Spleen (tissue), 11 donors: ENCODE data around the gene FNBP1. TPM values are rescaled to one million over a fixed set of nuclear protein-coding genes. Genes with fewer than 3 reads are reported as not detected.

Experiments
- DNase-seq: peaks from one replicate; pipeline ENCODE4 v3.0.0-alpha.2; 2020
- H3K27ac ChIP-seq, 8 donors: fragments of 200-600 bp; sonication (generic) in 7 of 8; 1 replicate in 4 of 8; 2 replicates in 4 of 8; pipeline versions ENCODE4 v1.5.0 to v1.8.0; 2016 to 2021; ENCODE audit warnings: inconsistent platforms in 4 of 8, mild to moderate bottlenecking in 4 of 8, moderate library complexity in 1 of 8
- H3K27me3 ChIP-seq, 7 donors: fragments of 200-600 bp; sonication (generic) in 6 of 7; replicated peaks in 1 of 7; 1 replicate in 4 of 7; 2 replicates in 3 of 7; pipeline versions ENCODE4 v1.5.0 to v1.8.0; 2016 to 2021; ENCODE audit warnings: inconsistent platforms in 3 of 7, mild to moderate bottlenecking in 1 of 7
- H3K36me3 ChIP-seq, 6 donors: fragments of 200-600 bp; sonication (generic) in 5 of 6; 1 replicate in 4 of 6; 2 replicates in 2 of 6; pipeline versions ENCODE4 v1.5.0 to v1.8.0; 2016 to 2021; ENCODE audit warnings: inconsistent platforms in 2 of 6
- H3K4me1 ChIP-seq, 6 donors: fragments of 200-600 bp; sonication (generic) in 5 of 6; 1 replicate in 3 of 6; 2 replicates in 3 of 6; pipeline versions ENCODE4 v1.5.0 to v1.8.0; 2016 to 2021; ENCODE audit warnings: inconsistent platforms in 3 of 6
- H3K4me3 ChIP-seq, 8 donors: fragments of 200-600 bp; sonication (generic) in 7 of 8; 1 replicate in 4 of 8; 2 replicates in 4 of 8; pipeline versions ENCODE4 v1.5.0 to v1.8.0; 2016 to 2021; ENCODE audit warnings: inconsistent platforms in 4 of 8, mild to moderate bottlenecking in 4 of 8, moderate library complexity in 2 of 8
- H3K9me3 ChIP-seq, 8 donors: fragments of 200-600 bp; sonication (generic) in 7 of 8; 1 replicate in 4 of 8; 2 replicates in 4 of 8; pipeline versions ENCODE4 v1.5.0 to v1.8.0; 2016 to 2021; ENCODE audit warnings: inconsistent platforms in 4 of 8
- POLR2A ChIP-seq, 3 donors: fragments of 450-650 bp; IDR thresholded peaks; one replicate each; pipeline ENCODE4 v1.5.1; 2017; ENCODE audit warnings: antibody characterized with exemption in 3 of 3, mild to moderate bottlenecking in 1 of 3
- POLR2AphosphoS5 ChIP-seq, 3 donors: sonication (generic); formaldehyde crosslinking; IDR thresholded peaks; one replicate each; pipeline ENCODE4 v1.5.1; 2017; ENCODE audit warnings: antibody characterized with exemption in 3 of 3
- WGBS, 5 donors: extraction: QIAGEN DNeasy Blood & Tissue Kit in 3 of 5; methylation state at CpG; one replicate each; pipeline versions ENCODE4 v1.1.5 to v1.1.7; 2013 to 2018; 5-methylcytosine and 5-hydroxymethylcytosine counted together
- intact Hi-C: fragments of 100-400 bp; cut with DNase I; formaldehyde crosslinking; loops from one replicate; pipeline ENCODE4 v1.15.0; 2023; ENCODE audit warnings: low total_unique reads
- polyA plus RNA-seq, 3 donors: library from polyadenylated mRNA; stranded (reverse); fragments of 200-250 nt; gene quantifications; one replicate each; pipeline ENCODE4 v1.2.1, GENCODE V29; 2013
- total RNA-seq, 7 donors: library from RNA; depleted of rRNA in 3 of 7; stranded (reverse); fragments of >200 nt in 3 of 7; fragmentation: NEBNext Ultra II Directional in 4 of 7; extraction: Animal tissue kit (Norgen Biotek cat#: 25700) in 4 of 7; gene quantifications; one replicate each; pipeline versions ENCODE4 v1.1.0 to v1.2.1, GENCODE V29; 2016 to 2021
- TF ChIP-seq, protein P1 (sequence below), 11 experiments: fragments of 200-600 bp in 7 of 11; fragments of 450-650 bp in 4 of 11; sonication (generic) in 4 of 11; IDR thresholded peaks in 8 of 11; conservative IDR thresholded peaks in 3 of 11; 1 replicate in 7 of 11; 2 replicates in 4 of 11; pipeline versions ENCODE4 v1.4.0 to v1.8.0; 2016 to 2021; ENCODE audit warnings: antibody characterized with exemption in 11 of 11, inconsistent platforms in 4 of 11, mild to moderate bottlenecking in 1 of 11
- donor health status: healthy with polysubstance abuse.
- donor health status: DM: no; HTN: no; CAD: no; lungs with moderate emphysema.
- donor health status: DM: no; HTN: no; CAD: no.
- donor health status: Bipolar disorder and iron deficiency.
- donor health status: healthy.
- donor health status: DM: no; HTN: no; CAD: no.
- donor health status: DM: yes; HTN: yes; CAD: no.

FNBP1 gene
- total and polyA plus RNA-seq, 10 donors: 40.6 to 156 (median 146) TPM

DNA sequence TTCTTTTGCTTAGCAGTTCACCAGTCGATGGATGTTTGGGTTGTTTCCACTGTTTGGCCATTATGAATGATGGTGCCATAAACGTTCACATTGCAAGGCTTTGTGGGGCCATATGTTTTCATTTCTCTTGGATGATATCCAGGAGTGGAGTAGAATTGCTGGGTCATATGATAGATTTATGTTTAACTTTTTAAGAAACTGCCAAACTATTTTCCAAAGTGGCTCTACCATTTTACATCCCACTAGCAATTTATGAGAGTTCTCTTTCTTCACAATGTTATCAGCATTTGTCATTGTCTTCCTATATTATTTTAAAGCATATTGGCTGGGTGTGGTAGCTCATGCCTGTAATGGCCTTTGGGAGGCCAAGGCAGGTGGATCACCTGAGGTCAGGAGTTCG is 15.9 kb upstream of the FNBP1 start:
- no peaks in the 10 kb centered on the region for H3K27me3 ChIP-seq
- no peak for DNase-seq
- intact Hi-C loops: no loop called here
- no peak overlapping the region for H3K27ac ChIP-seq
- no peak overlapping the region for H3K4me3 ChIP-seq
- peaks cover 21 to 82% (median 36%) of the 10 kb centered on the region in 6 donors for H3K4me1 ChIP-seq
- peaks cover 0 to 28% (median 7%) of the 10 kb centered on the region in 6 donors for H3K36me3 ChIP-seq
- TF ChIP-seq, protein P1, sequence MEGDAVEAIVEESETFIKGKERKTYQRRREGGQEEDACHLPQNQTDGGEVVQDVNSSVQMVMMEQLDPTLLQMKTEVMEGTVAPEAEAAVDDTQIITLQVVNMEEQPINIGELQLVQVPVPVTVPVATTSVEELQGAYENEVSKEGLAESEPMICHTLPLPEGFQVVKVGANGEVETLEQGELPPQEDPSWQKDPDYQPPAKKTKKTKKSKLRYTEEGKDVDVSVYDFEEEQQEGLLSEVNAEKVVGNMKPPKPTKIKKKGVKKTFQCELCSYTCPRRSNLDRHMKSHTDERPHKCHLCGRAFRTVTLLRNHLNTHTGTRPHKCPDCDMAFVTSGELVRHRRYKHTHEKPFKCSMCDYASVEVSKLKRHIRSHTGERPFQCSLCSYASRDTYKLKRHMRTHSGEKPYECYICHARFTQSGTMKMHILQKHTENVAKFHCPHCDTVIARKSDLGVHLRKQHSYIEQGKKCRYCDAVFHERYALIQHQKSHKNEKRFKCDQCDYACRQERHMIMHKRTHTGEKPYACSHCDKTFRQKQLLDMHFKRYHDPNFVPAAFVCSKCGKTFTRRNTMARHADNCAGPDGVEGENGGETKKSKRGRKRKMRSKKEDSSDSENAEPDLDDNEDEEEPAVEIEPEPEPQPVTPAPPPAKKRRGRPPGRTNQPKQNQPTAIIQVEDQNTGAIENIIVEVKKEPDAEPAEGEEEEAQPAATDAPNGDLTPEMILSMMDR (IDR thresholded peaks at IDR 0.05 in 8 of 11, conservative IDR thresholded peaks at IDR 0.05 in 3 of 11): no peak
- TF ChIP-seq POLR2AphosphoS5 (IDR thresholded peaks at IDR 0.05) (no peak), POLR2A (IDR thresholded peaks at IDR 0.05) (no peak)
- 59 to 67% (median 60%) methylated on average over 3 of the region's 3 CpGs for WGBS, 5 donors
- H3K9me3 ChIP-seq: no peaks in the 10 kb centered on the region

DNA sequence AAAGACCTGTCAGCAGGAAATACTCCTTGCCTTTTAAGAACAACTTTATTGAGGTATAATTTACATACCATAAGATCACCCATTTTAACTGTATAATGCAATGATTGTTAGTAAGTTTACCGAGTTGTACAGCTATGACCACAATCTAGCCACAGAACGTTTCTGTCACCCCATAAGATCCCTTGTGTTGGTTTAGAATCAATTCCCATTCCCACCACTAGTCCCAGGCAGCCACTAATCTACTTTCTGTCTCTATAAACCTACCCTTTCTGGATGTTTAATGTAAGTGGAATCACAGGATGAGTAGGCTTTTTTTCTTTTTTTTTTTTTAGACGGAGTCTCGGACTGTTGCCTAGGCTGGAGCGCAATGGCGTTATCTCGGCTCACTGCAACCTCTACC is 15.2 kb upstream of the FNBP1 start:
- no peaks in the 10 kb centered on the region for H3K9me3 ChIP-seq
- H3K27ac ChIP-seq: no peak overlapping the region
- peaks cover 0 to 28% (median 7%) of the 10 kb centered on the region in 6 donors for H3K36me3 ChIP-seq
- peaks cover 23 to 81% (median 38%) of the 10 kb centered on the region in 6 donors for H3K4me1 ChIP-seq
- no peak for DNase-seq
- WGBS, 5 donors: 80 to 85% (median 81%) methylated on average over 7 of the region's 7 CpGs
- TF ChIP-seq, protein P1 (IDR thresholded peaks at IDR 0.05 in 8 of 11, conservative IDR thresholded peaks at IDR 0.05 in 3 of 11): peak in 1 of 11 experiments; percentile 10
- TF ChIP-seq POLR2A (IDR thresholded peaks at IDR 0.05): no peak
- intact Hi-C loops: no loop called here
- no peaks in the 10 kb centered on the region for H3K27me3 ChIP-seq
- H3K4me3 ChIP-seq: no peak overlapping the region

DNA sequence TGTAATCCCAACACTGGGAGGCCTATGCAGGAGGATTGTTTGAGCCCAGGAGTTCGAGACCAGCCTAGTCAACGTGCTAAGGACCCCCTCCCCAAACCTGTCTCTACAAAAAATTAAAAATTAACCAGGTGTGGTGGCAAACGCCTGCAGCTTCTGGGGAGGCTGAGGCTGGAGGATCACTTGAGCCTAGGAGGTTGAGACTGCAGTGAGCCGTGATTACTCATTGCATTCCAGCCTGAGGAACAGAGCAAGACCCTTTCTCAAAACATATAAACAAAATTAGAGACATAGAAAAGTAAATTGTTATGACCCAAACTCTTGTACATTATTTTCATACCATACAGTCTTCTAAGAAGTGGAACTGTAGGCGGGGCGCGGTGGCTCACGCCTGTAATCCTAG is 11.8 kb upstream of the FNBP1 start:
- intact Hi-C loops: no loop called here
- H3K27ac ChIP-seq: peak overlapping the region in 4 of 8 donors; percentile 88 to 96 (median 95)
- peak overlapping the region in 7 of 8 donors; percentile 84 to 98 (median 95) for H3K4me3 ChIP-seq
- H3K9me3 ChIP-seq: no peaks in the 10 kb centered on the region
- peaks cover 0 to 23% (median 7%) of the 10 kb centered on the region in 6 donors for H3K36me3 ChIP-seq
- 79 to 87% (median 83%) methylated on average over 8 of the region's 8 CpGs for WGBS, 5 donors
- peaks cover 24 to 86% (median 40%) of the 10 kb centered on the region in 6 donors for H3K4me1 ChIP-seq
- TF ChIP-seq, protein P1 (IDR thresholded peaks at IDR 0.05 in 8 of 11, conservative IDR thresholded peaks at IDR 0.05 in 3 of 11): no peak
- TF ChIP-seq POLR2AphosphoS5 (IDR thresholded peaks at IDR 0.05) (no peak), POLR2A (IDR thresholded peaks at IDR 0.05) (no peak)
- no peak for DNase-seq
- no peaks in the 10 kb centered on the region for H3K27me3 ChIP-seq

DNA sequence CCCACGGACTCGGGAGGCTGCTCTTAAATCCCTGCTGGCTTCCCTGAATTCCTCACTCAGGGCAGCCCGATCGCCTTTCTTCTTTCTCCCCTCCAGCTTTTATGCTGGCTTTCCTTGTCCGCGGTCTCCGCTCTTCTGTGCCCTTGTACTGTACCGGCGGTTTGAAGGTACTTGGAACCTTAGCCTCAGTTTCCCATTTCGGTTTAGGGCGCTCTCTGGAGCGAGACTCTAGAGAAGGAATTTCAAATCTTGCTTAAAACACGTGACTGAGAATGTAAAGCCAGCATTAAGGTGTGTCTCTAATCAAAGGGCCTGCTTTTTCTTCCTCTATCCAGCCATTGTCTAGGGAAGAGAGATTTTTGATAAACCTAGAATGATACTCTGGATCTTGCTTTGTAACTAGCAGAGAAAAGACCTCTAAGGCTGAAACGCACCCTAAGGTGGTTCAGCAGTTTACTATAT is 11.4 kb upstream of the FNBP1 start:
- WGBS, 5 donors: 5 to 9% (median 5%) methylated on average over 14 of the region's 14 CpGs
- TF ChIP-seq, protein P1 (IDR thresholded peaks at IDR 0.05 in 8 of 11, conservative IDR thresholded peaks at IDR 0.05 in 3 of 11): no peak
- TF ChIP-seq POLR2AphosphoS5 (IDR thresholded peaks at IDR 0.05): no peak
- TF ChIP-seq POLR2A (IDR thresholded peaks at IDR 0.05): no peak
- H3K27ac ChIP-seq: peak overlapping the region; percentile 84 to 96 (median 90)

More for the DNA sequence above, 11.4 kb upstream of the FNBP1 start:
- Histone ChIP-seq H3K9me3 (no peaks in the 10 kb centered on the region), H3K4me3 (peak overlapping the region; percentile 76 to 98 (median 94)), H3K4me1 (peaks cover 24 to 89% (median 40%) of the 10 kb centered on the region in 6 donors), H3K27me3 (no peaks in the 10 kb centered on the region), H3K36me3 (peaks cover 0 to 20% (median 7%) of the 10 kb centered on the region in 6 donors)
- no peak for DNase-seq
- intact Hi-C loops: no loop called here
